Endothelial cell of umbilical vein (primary cell): ENCODE results near the gene BACE1-AS. TPM values are rescaled to one million over a fixed set of nuclear protein-coding genes. Genes with fewer than 3 reads are reported as not detected.

Source experiments
- Bru-seq: library from RNA; stranded (reverse); fragments of 400-500 nt; gene quantifications from one replicate; lab custom pipeline; 2021; lab: Mats Ljungman, UMichigan
- BruChase-seq, 2 experiments: library from RNA; stranded (reverse); fragments of 400-500 nt; gene quantifications; one replicate each; lab custom pipeline; 2021; lab: Mats Ljungman, UMichigan
- BruUV-seq: library from RNA; stranded (reverse); fragments of 400-500 nt; replicated peaks from 2 replicates; lab custom pipeline; 2021; lab: Mats Ljungman, UMichigan
- CTCF ChIA-PET: fragments of 300-600, 350-600 bp; sonication (Branson Sonifier 250); formaldehyde crosslinking; loops from one replicate; lab custom pipeline; 2021; ENCODE audit warnings: antibody characterized with exemption, inconsistent platforms; lab: Charles Lee
- POLR2A ChIA-PET: fragments of 300-600, 350-600 bp; sonication (Branson Sonifier 250); formaldehyde crosslinking; loops from one replicate; lab custom pipeline; 2021; ENCODE audit warnings: antibody characterized with exemption, inconsistent platforms; lab: Charles Lee
- DNase-seq: peaks from one replicate; pipeline ENCODE4 v3.0.0-alpha.2; 2011; ENCODE audit warnings: low read depth, low spot score
- FAIRE-seq: peaks from 2 replicates; lab custom pipeline; 2011; peaks lifted over from hg19 to GRCh38; lab: Jason Lieb, UNC
- H2AFZ ChIP-seq: 2 replicates; pipeline ENCODE4 v1.6.0; 2012; ENCODE audit warnings: low read depth, low read length, control low read depth, inconsistent platforms
- H3K27ac ChIP-seq: 2 replicates; pipeline ENCODE4 v1.5.1; 2011; ENCODE audit warnings: low read depth, mild to moderate bottlenecking, control low read depth, low read length, moderate library complexity; ENCODE audit not compliant: insufficient read depth
- H3K27me3 ChIP-seq, 2 experiments: 2 replicates each; pipeline versions ENCODE4 v1.6.0 to v1.6.1; 2011; ENCODE audit warnings: low read length in 2 of 2, mixed read lengths in 1 of 2; ENCODE audit not compliant: control insufficient read depth in 2 of 2, insufficient read depth in 2 of 2
- H3K36me3 ChIP-seq, 2 experiments: 2 replicates in 1 of 2; 3 replicates in 1 of 2; pipeline ENCODE4 v1.5.1; 2011; ENCODE audit warnings: low read length in 2 of 2, mild to moderate bottlenecking in 1 of 2, moderate library complexity in 1 of 2; ENCODE audit not compliant: control insufficient read depth in 2 of 2, insufficient read depth in 2 of 2; ENCODE audit errors: extremely low read depth in 1 of 2
- H3K4me1 ChIP-seq: 3 replicates; pipeline ENCODE4 v1.5.1; 2011; ENCODE audit warnings: mild to moderate bottlenecking, low read length; ENCODE audit not compliant: control insufficient read depth, insufficient read depth; ENCODE audit errors: extremely low read depth
- H3K4me2 ChIP-seq: 2 replicates; pipeline ENCODE4 v1.6.1; 2011; ENCODE audit warnings: low read length, control low read depth, mixed read lengths; ENCODE audit not compliant: insufficient read depth
- H3K4me3 ChIP-seq, 3 experiments: fragments of 200-600 bp in 1 of 3; sonication (generic), shearing (Covaris generic) in 1 of 3; replicated peaks in 1 of 3; 2 replicates each; pipeline ENCODE4 v1.5.1; 2011 to 2016; ENCODE audit warnings: control low read depth in 3 of 3, low read length in 3 of 3, mild to moderate bottlenecking in 2 of 3, inconsistent platforms in 1 of 3, low read depth in 1 of 3, moderate library complexity in 1 of 3; ENCODE audit not compliant: insufficient read depth in 1 of 3
- H3K79me2 ChIP-seq: 2 replicates; pipeline ENCODE4 v1.6.0; 2012; ENCODE audit warnings: low read length, inconsistent platforms; ENCODE audit not compliant: control insufficient read depth, insufficient read depth
- H3K9ac ChIP-seq: replicated peaks from 2 replicates; pipeline ENCODE3; 2011; ENCODE audit warnings: low read length, control low read depth; ENCODE audit not compliant: insufficient read depth; ENCODE audit errors: extremely low read depth
- H3K9me1 ChIP-seq: replicated peaks from 3 replicates; pipeline ENCODE4 v1.6.0; 2011; ENCODE audit warnings: mild to moderate bottlenecking, low read length; ENCODE audit not compliant: control insufficient read depth, insufficient read depth; ENCODE audit errors: extremely low read depth
- H3K9me3 ChIP-seq: replicated peaks from 2 replicates; pipeline ENCODE4 v1.5.1; 2012; ENCODE audit warnings: low read length, inconsistent platforms; ENCODE audit not compliant: control insufficient read depth, insufficient read depth
- H4K20me1 ChIP-seq: replicated peaks from 2 replicates; pipeline ENCODE3; 2011; ENCODE audit warnings: mild to moderate bottlenecking, low read length; ENCODE audit not compliant: control insufficient read depth, insufficient read depth; ENCODE audit errors: extremely low read depth
- EZH2 ChIP-seq: IDR thresholded peaks from 2 replicates; pipeline ENCODE4 v1.6.1; 2012; ENCODE audit warnings: borderline replicate concordance, low read depth, mild to moderate bottlenecking, moderate library complexity, low read length, inconsistent platforms; ENCODE audit not compliant: severe bottlenecking
- FOS ChIP-seq: IDR thresholded peaks from 2 replicates; pipeline ENCODE4 v1.6.1; 2011; ENCODE audit warnings: mild to moderate bottlenecking, low read length, moderate library complexity, borderline replicate concordance; ENCODE audit not compliant: insufficient read depth
- GATA2 ChIP-seq: IDR thresholded peaks from 2 replicates; pipeline ENCODE4 v1.7.0; 2011; ENCODE audit warnings: low read depth, mild to moderate bottlenecking, moderate library complexity, mixed read lengths, low read length; ENCODE audit not compliant: insufficient read length, insufficient read depth
- JUN ChIP-seq: IDR thresholded peaks from 2 replicates; pipeline ENCODE4 v1.6.1; 2011; ENCODE audit warnings: borderline replicate concordance, low read depth; ENCODE audit not compliant: insufficient read length, insufficient read depth
- MYC ChIP-seq: IDR thresholded peaks from one replicate; pipeline ENCODE4 v1.6.1; 2011; ENCODE audit warnings: mild to moderate bottlenecking, low read depth, low read length
- POLR2A ChIP-seq: IDR thresholded peaks from 2 replicates; pipeline ENCODE4 v1.6.1; 2012; ENCODE audit warnings: low read depth, mild to moderate bottlenecking, control low read depth, low read length
- POLR2AphosphoS5 ChIP-seq: IDR thresholded peaks from 2 replicates; pipeline ENCODE4 v1.6.1; 2012; ENCODE audit warnings: low read depth, mild to moderate bottlenecking, control low read depth, low read length, moderate library complexity; ENCODE audit not compliant: insufficient read depth
- dilution Hi-C: fragments of 300-500 bp; cut with MboI; formaldehyde crosslinking; loops from one replicate; pipeline ENCODE4 v1.15.0; 2019; ENCODE audit warnings: low sequenced_read_pairs; ENCODE audit not compliant: extremely low pct_ligation_motif_present
- intact Hi-C: fragments of 100-400 bp; cut with micrococcal nuclease; formaldehyde crosslinking; loops from one replicate; pipeline ENCODE4 v1.10.0; 2022
- long read RNA-seq: library from polyadenylated mRNA; stranded (forward); transcript quantifications from one replicate; pipeline ENCODE4 v2.0.0, GENCODE V29; 2021
- polyA minus RNA-seq, 3 experiments: library from RNA; depleted of rRNA, polyadenylated mRNA; stranded (reverse); fragments of >200 nt; gene quantifications; 1 replicate in 1 of 3; 2 replicates in 2 of 3; pipeline ENCODE4 v1.2.3, GENCODE V29; 2011
- polyA plus RNA-seq, 4 experiments: library from polyadenylated mRNA; depleted of rRNA in 3 of 4; stranded (reverse) in 3 of 4; unstranded in 1 of 4; fragments of >200 nt; gene quantifications; 2 replicates each; pipeline versions ENCODE4 v1.2.1 to v1.2.3, GENCODE V29; 2011 to 2012; ENCODE audit warnings: missing spikeins in 1 of 4
- total RNA-seq: library from RNA; stranded (reverse); gene quantifications from 2 replicates; pipeline ENCODE4 v1.2.3, GENCODE V29; 2021
- TF ChIP-seq, protein P1 (sequence below), 2 donors: IDR thresholded peaks; 1 replicate in 1 of 2; 2 replicates in 1 of 2; pipeline ENCODE4 v1.5.1; 2011; ENCODE audit warnings: low read length in 2 of 2, mild to moderate bottlenecking in 2 of 2, moderate library complexity in 2 of 2, control low read depth in 1 of 2, inconsistent platforms in 1 of 2, low read depth in 1 of 2; ENCODE audit not compliant: insufficient read depth in 1 of 2; ENCODE audit errors: extremely low read depth in 1 of 2
- TF ChIP-seq, protein P2 (sequence below): IDR thresholded peaks from 2 replicates; pipeline ENCODE4 v1.6.1; 2011; ENCODE audit not compliant: insufficient read depth, insufficient read length

The BACE1-AS gene
- total RNA-seq = 6.1 and 7.6 TPM in 2 replicates
- polyA plus RNA-seq = 8.1 and 9.3 TPM in 2 replicates
- 4.5 and 5.3 TPM in 2 replicates for polyA plus RNA-seq (2011; cell fraction: cytosol; rRNA removed)
- polyA plus RNA-seq (2011; cell fraction: nucleus; rRNA removed) = 13.0 and 13.3 TPM in 2 replicates
- 4.1 and 5.1 TPM in 2 replicates for polyA plus RNA-seq (2012)
- 12.8 and 15.6 TPM in 2 replicates for polyA minus RNA-seq
- polyA minus RNA-seq (2011; cell fraction: cytosol; rRNA and poly(A)+ RNA removed) = 3.2 TPM
- polyA minus RNA-seq (2011; cell fraction: nucleus; rRNA and poly(A)+ RNA removed) = 7.8 and 10.6 TPM in 2 replicates
- percentile 57 among the genes with signal in this experiment for Bru-seq, nascent RNA
- percentile 90 among the genes with signal in this experiment for BruChase-seq, experiment 1, labeled RNA remaining after a 6-hour chase
- BruChase-seq, experiment 2, labeled RNA remaining after a 2-hour chase = percentile 77 among the genes with signal in this experiment
- long read RNA-seq, partial matches to known transcripts = 0 of 3 reads
- long read RNA-seq, other reads (novel, unspliced or antisense) = 0 of 3 reads

DNA sequence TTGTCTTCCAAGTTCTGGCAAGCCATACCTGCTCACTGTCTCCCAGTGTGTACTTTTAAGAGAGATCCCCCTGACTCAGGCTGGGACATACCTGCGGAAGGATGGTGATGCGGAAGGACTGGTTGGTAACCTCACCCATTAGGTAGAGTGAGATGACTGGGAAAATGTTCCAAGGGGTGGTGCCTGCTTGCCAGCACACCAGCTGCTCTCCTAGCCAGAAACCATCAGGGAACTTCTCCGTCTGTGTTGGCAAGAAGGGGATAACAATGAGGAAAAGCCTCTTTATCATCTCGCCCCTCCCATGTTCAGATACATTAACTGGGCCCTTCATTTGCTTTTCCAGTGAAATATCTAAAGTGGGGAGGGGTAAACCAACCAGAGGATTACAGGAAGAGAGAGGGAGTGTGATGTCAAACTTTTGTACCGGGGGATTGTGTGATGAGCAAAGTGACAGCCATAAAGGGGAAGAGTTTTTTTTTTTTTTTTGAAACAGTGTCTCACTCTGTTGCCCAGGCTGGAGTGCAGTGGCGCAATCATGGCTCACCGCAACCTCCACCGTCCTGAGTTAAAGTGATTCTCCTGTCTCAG lies at the start of gene BACE1-AS:
Gene BACE1-AS, plus strand, starts transcription at position 538 of the 588 bp plus-strand sequence.
- Histone ChIP-seq H3K9me1 (no peaks in the 10 kb centered on the region), H3K27me3 (no peaks in the 10 kb centered on the region), H4K20me1 (no peaks in the 10 kb centered on the region), H3K9me3 (no peaks in the 10 kb centered on the region), H3K36me3 (peaks cover 5 to 18% of the 10 kb centered on the region in 2 experiments), H3K4me1 (no peaks in the 10 kb centered on the region), H3K4me2 (no peak within 1 kb of the TSS), H3K9ac (no peak within 1 kb of the TSS), H3K79me2 (no peaks in the 10 kb centered on the region), H3K4me3 (no peak within 1 kb of the TSS), H3K27ac (no peak within 1 kb of the TSS), H2AFZ (no peak within 1 kb of the TSS)
- no peak for TF ChIP-seq MYC
- TF ChIP-seq, protein P1, sequence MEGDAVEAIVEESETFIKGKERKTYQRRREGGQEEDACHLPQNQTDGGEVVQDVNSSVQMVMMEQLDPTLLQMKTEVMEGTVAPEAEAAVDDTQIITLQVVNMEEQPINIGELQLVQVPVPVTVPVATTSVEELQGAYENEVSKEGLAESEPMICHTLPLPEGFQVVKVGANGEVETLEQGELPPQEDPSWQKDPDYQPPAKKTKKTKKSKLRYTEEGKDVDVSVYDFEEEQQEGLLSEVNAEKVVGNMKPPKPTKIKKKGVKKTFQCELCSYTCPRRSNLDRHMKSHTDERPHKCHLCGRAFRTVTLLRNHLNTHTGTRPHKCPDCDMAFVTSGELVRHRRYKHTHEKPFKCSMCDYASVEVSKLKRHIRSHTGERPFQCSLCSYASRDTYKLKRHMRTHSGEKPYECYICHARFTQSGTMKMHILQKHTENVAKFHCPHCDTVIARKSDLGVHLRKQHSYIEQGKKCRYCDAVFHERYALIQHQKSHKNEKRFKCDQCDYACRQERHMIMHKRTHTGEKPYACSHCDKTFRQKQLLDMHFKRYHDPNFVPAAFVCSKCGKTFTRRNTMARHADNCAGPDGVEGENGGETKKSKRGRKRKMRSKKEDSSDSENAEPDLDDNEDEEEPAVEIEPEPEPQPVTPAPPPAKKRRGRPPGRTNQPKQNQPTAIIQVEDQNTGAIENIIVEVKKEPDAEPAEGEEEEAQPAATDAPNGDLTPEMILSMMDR (IDR thresholded peaks at IDR 0.05; ENCODE audit: extremely low read depth in 1 of 2, insufficient read depth in 1 of 2, low read depth in 1 of 2, low read length in 2 of 2) = no peak
- TF ChIP-seq JUN = no peak
- TF ChIP-seq, protein P2, sequence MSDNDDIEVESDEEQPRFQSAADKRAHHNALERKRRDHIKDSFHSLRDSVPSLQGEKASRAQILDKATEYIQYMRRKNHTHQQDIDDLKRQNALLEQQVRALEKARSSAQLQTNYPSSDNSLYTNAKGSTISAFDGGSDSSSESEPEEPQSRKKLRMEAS = no peak
- TF ChIP-seq GATA2 = no peak
- no peak for TF ChIP-seq EZH2
- TF ChIP-seq POLR2AphosphoS5 = no peak
- TF ChIP-seq FOS = no peak
- no peak for TF ChIP-seq POLR2A
- BruUV-seq = no TSS peak
- FAIRE-seq (no peak), DNase-seq (no peak)
- ChIA-PET CTCF (no interaction called here), POLR2A (no interaction called here)
- dilution Hi-C loops (no loop called here), intact Hi-C loops (no loop called here)
